HUES6 (cell line): ENCODE measurements around the gene LAMB3.

Experiments used
- H3K27ac ChIP-seq: 2 replicates; pipeline ENCODE4 v1.7.0; 2013; ENCODE audit warnings: low read depth, mild to moderate bottlenecking, low read length, inconsistent platforms
- H3K27me3 ChIP-seq: 2 replicates; pipeline ENCODE4 v1.6.1; 2013; ENCODE audit warnings: low read length; ENCODE audit not compliant: control insufficient read depth, insufficient read depth
- H3K36me3 ChIP-seq: 2 replicates; pipeline ENCODE4 v1.6.1; 2013; ENCODE audit warnings: low read length; ENCODE audit not compliant: control insufficient read depth, insufficient read depth
- H3K4me1 ChIP-seq: 2 replicates; pipeline ENCODE4 v1.6.1; 2013; ENCODE audit warnings: low read length; ENCODE audit not compliant: control insufficient read depth, insufficient read depth
- H3K4me3 ChIP-seq: 2 replicates; pipeline ENCODE4 v1.5.1; 2013; ENCODE audit warnings: low read depth, low read length
- H3K9ac ChIP-seq: one replicate; pipeline ENCODE4 v1.6.1; 2013; ENCODE audit warnings: mild to moderate bottlenecking, low read length
- H3K9me3 ChIP-seq: 2 replicates; pipeline ENCODE4 v1.6.1; 2013; ENCODE audit warnings: low read depth, low read length; ENCODE audit not compliant: control insufficient read depth, insufficient read depth

Gene LAMB3

DNA sequence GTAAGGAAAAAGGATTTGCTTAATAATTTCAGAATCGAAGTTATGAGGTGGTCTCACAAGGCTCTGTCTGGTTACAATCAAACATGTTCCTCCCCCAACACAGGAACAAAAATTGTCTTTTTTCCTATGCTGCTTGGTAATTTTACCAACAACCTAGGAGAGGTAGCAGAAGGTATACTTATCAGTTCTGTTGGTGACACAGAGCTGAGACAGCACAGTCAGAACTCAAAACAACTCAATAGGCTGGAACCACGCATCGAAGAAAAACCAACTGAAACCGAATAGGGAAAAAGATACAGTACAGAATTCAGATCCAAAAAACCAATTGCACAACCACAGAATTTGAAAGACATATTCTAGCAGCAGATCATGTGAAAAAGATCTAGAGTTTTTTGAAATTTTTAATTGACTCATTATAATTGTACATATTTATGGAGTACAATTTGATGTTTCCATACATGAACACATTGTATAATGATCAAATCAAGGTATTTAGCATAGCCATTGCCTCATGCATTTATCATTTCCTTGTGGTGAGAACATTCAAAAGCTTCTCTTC lies 26.8 kb upstream of the LAMB3 start:
- H3K9me3 ChIP-seq = no peaks in the 10 kb centered on the region
- H3K27ac ChIP-seq = no peak overlapping the region
- no peak overlapping the region for H3K9ac ChIP-seq
- no peaks in the 10 kb centered on the region for H3K36me3 ChIP-seq
- H3K4me1 ChIP-seq = peaks cover 7% of the 10 kb centered on the region; the same call in 1 of the 2 replicates
- H3K27me3 ChIP-seq = peaks cover 87% of the 10 kb centered on the region
- no peak overlapping the region for H3K4me3 ChIP-seq

DNA sequence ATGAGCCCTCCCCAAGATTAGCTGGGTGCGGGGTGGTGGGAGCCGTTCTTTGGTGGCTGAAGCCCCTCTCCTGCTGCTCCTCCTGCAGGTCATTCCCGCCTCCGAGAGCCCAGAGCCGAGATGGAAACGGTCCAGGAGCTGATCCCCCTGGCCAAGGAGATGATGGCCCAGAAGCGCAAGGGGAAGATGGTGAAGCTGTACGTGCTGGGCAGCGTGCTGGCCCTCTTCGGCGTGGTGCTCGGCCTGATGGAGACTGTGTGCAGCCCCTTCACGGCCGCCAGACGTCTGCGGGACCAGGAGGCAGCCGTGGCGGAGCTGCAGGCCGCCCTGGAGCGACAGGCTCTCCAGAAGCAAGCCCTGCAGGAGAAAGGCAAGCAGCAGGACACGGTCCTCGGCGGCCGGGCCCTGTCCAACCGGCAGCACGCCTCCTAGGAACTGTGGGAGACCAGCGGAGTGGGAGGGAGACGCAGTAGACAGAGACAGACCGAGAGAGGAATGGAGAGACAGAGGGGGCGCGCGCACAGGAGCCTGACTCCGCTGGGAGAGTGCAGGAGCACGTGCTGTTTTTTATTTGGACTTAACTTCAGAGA lies 23.4 kb upstream of the LAMB3 start:
- Histone ChIP-seq H3K27me3 (peaks cover 97% of the 10 kb centered on the region), H3K27ac (no peak overlapping the region), H3K4me1 (peaks cover 12% of the 10 kb centered on the region; the same call in 1 of the 2 replicates), H3K9ac (no peak overlapping the region), H3K9me3 (no peaks in the 10 kb centered on the region), H3K4me3 (peak overlapping the region; percentile 67), H3K36me3 (no peaks in the 10 kb centered on the region)

DNA sequence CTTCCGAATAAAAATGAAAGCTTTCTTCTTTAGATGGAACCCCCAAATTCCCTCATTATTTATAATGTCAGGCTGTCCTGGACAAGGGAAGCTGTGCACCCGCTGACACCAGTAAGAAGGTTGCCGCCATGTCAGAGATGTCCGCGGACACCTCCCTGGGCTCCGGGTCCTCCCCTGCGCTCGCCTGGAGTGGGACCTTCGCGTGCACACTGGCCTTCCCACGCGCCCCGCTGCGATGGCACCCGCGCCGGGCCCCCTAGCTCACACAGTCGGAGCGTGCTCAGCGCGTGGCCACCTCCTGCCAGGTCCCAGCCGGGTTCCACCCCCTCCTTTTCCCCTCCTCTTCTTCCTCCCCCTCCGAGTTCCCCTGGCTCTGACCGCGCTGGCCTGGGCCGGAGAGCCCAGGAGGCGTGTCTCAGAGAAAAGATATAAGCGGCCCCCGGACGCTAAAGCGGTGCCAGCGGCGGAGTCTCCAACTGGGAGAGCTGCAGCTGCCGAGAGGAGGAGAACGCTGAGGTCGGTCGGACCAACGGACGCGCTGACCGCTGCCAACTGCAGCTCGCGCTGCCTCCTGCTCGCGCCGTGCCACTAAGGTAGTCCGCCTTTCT lies 22.8 kb upstream of the LAMB3 start, which contains the start of gene G0S2:
Gene G0S2 (plus strand): TSS at position 456 of the 608 bp plus-strand sequence. CDS start 273 bp downstream, outside the sequence.
- Histone ChIP-seq H3K9ac (no peak within 1 kb of the TSS), H3K27ac (no peak within 1 kb of the TSS), H3K4me1 (peaks cover 12% of the 10 kb centered on the region; the same call in 1 of the 2 replicates), H3K4me3 (peak within 1 kb of the TSS; percentile 67), H3K9me3 (no peaks in the 10 kb centered on the region), H3K36me3 (no peaks in the 10 kb centered on the region), H3K27me3 (peaks cover 97% of the 10 kb centered on the region)

DNA sequence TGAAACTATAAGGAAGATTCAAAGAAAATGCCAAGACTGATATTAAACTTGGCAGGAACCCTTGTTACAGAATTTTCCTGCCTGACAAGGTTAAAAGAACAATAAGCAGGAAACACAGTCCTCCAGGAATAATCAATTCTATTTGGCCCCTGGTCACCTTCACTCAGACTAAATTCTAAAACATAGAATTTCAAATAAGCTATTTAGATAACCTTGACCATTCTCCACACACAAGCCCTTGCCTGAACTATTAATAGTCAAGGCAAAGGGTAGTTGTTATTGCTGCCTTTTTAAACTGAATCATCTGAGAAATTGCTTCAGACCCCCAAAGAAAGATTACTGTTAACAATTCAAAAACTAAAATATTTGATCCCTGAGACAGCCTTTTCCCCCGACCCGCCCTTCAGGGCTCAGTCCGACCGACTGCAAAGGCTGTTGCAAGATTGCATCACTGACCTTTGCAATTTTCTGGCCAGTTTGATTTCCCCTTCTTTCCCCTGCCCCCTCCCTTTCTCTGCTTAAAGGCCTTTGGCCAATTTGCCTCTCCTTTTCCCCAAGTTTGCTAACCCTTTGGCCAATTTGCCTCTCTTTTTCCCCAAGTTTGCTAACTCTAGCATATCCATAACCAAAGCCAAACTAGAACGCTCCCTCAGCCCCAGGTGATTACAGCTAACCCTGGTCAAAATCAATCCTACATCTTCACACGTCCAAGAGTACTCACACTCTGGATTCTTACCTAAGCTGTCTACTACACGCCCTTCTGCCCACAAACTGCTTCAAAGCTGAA lies 21.6 kb upstream of the LAMB3 start:
- no peak overlapping the region for H3K27ac ChIP-seq

DNA sequence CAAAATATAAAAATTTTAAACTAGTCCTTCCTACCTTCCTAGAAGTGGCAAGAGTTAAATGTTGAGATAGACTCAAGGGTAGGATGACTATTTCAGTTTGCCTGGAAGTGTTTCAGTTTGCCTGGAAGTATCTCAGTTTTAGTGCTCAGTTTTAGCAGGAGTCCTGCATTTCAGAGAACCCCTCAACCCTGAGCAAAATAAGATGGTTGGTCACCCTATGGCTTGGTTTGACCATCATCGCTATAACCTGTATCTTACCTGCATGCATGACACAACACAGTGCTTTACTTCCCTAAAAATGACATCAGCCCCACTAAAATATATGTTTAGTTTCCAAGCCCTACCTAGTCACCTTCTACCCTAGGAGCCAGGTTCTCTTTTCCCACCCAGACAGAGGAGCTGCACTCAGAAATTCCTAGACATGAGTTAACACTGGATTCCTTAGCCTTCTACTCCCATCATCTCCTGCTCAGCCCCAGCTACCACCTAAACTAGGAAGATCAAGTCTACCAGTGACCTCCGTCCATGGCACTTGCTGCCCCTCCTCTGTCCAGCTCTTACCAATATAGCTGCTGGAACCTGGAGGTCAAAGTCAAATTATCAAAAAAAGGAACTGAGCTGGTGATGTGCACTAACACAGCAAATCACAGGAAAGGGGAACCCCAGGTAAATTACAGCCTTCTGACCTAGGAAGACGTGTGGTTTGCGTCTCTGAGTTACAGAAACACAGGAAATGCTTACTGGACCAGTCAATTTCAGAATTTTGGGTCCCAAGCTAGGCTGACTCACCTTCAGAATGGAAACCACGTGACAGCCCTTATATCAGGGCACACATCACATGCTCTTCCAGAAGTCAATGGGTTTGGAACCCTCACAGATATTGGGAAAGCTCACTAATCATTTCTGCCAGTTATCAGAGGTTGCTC lies 20.7 kb upstream of the LAMB3 start:
- H3K27ac ChIP-seq = no peak overlapping the region
- no peak overlapping the region for H3K4me3 ChIP-seq
- no peaks in the 10 kb centered on the region for H3K9me3 ChIP-seq

More for the DNA sequence above, 21.6 kb upstream of the LAMB3 start:
- no peaks in the 10 kb centered on the region for H3K9me3 ChIP-seq
- no peak overlapping the region for H3K4me3 ChIP-seq
- H3K9ac ChIP-seq = no peak overlapping the region
- peaks cover 93% of the 10 kb centered on the region for H3K27me3 ChIP-seq
- no peaks in the 10 kb centered on the region for H3K36me3 ChIP-seq
- H3K4me1 ChIP-seq = peaks cover 12% of the 10 kb centered on the region; the same call in 1 of the 2 replicates

DNA sequence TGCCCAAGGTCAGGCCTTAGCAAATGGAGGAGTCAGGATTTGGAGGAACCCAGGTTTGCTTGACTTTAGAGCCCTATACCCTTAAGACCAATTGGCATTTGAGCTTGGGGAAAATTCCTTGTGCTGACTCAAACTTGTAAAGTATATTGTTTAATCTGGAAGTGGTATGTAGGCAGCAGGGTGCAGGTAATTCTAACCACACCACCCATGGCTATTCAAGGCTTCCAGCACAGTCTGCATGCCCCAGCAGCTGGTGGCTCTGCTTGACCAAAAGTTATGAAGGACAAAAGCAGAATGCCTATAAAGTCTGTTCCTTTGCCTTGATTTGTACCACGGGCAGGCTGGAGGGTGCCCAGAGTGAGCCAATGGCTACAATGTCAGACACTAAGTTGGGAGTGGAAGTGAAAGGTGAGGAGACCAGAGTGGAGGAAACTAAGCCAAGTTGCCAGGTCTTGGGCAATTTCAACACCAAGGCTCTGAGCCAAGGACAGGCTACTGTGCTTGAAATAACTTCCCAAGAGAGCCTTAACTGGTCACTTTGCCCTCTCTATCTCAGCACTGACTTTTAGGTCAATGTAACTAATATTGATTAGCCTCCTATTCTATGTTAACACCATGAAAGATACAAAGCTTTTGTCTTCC lies 18.3 kb upstream of the LAMB3 start:
- H3K9me3 ChIP-seq = no peaks in the 10 kb centered on the region
- no peak overlapping the region for H3K9ac ChIP-seq
- peaks cover 62% of the 10 kb centered on the region for H3K27me3 ChIP-seq
- H3K27ac ChIP-seq = no peak overlapping the region
- H3K4me1 ChIP-seq = peaks cover 11% of the 10 kb centered on the region; the same call in 1 of the 2 replicates
- H3K36me3 ChIP-seq = no peaks in the 10 kb centered on the region
- no peak overlapping the region for H3K4me3 ChIP-seq

More for the DNA sequence above, 20.7 kb upstream of the LAMB3 start:
- Histone ChIP-seq H3K4me1 (peaks cover 12% of the 10 kb centered on the region; the same call in 1 of the 2 replicates), H3K9ac (no peak overlapping the region), H3K27me3 (peaks cover 86% of the 10 kb centered on the region), H3K36me3 (no peaks in the 10 kb centered on the region)

DNA sequence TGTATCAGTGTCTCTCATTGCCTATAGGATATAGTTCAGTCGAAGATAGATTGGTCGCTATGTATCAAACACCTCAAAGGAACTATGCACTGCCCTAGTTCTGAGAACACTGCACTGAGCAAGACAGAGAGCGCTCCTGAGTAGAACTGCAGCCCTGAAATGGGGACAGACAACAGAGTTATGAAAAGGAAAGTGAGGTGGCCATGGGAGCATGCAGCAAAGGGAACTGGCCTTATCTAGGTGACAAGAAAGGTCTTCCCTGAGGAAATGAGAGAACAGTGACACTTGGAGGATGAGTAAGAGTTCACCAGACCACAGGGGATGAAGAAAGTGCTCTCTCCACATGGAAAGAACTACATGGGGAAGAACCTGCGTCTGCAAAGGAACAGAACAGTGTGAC lies 15.5 kb upstream of the LAMB3 start:
- Histone ChIP-seq H3K4me1 (no peaks in the 10 kb centered on the region), H3K4me3 (no peak overlapping the region), H3K27me3 (peaks cover 33% of the 10 kb centered on the region), H3K9me3 (no peaks in the 10 kb centered on the region), H3K9ac (no peak overlapping the region), H3K27ac (no peak overlapping the region), H3K36me3 (no peaks in the 10 kb centered on the region)

DNA sequence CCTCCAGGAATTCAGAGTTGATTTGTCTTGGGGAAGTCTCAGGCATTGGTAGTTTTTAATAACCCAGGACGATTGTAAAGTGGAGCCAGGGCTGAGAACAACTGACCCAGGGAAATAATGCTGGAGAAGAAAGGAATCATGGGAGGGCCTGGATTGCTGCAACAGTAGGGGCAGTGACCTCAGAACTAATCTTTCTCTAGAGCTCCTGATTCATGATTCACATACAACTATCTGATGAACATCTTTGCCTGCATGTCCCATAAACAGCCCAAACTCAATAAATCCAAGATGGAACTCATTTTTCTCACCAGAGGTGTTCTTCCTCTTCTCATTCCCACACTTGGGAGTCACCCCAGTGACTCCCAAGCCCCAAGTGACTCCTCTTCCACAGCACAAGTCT lies 14.9 kb upstream of the LAMB3 start:
- no peak overlapping the region for H3K4me3 ChIP-seq
- peaks cover 29% of the 10 kb centered on the region for H3K27me3 ChIP-seq
- no peak overlapping the region for H3K27ac ChIP-seq
- H3K36me3 ChIP-seq = no peaks in the 10 kb centered on the region
- no peaks in the 10 kb centered on the region for H3K9me3 ChIP-seq
- no peaks in the 10 kb centered on the region for H3K4me1 ChIP-seq
- H3K9ac ChIP-seq = no peak overlapping the region

DNA sequence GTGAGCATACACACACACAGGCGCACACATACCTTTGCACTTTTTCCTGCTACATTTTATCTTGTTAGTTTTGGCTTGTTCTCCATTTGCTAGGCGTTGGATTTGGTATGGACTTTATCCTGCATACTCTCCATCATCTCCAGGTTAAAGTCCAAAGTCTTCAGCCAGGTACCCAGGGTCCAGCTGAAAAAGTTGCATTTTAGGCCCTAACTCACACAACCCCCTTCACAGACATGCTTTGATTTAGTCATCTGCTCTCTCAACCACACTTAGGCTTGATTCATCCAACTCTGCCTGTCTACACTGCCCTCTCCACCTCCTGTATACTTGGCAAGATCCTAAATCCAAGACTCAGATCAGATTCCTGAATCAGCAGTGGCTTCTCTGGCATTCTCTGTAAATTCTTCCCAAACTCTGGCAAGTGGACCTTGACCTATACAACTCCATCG lies 10.7 kb upstream of the LAMB3 start:
- H3K9me3 ChIP-seq = no peaks in the 10 kb centered on the region
- H3K4me1 ChIP-seq = no peaks in the 10 kb centered on the region
- no peaks in the 10 kb centered on the region for H3K27me3 ChIP-seq
- no peak overlapping the region for H3K4me3 ChIP-seq
- no peak overlapping the region for H3K27ac ChIP-seq
- no peaks in the 10 kb centered on the region for H3K36me3 ChIP-seq
- H3K9ac ChIP-seq = no peak overlapping the region

DNA sequence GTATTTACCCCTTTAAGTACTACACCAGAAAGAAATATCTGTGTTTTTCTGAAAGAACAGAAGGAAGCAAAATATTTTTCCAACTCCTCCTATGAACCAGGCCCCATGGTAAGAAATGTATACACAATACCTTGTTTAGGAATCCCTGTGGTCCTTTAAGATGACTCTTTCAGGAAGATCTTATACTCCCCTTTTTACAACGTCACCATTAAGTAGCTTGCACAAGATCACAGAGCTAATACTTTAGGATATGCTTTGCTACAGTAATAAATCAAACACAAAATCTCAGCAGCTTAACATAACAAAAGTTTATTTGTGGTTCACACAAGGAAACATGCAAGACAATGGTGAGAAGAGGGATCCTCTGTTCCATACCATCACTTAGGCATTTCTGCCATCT lies 8.8 kb upstream of the LAMB3 start:
- Histone ChIP-seq H3K4me1 (no peaks in the 10 kb centered on the region), H3K36me3 (no peaks in the 10 kb centered on the region), H3K4me3 (no peak overlapping the region), H3K27me3 (no peaks in the 10 kb centered on the region), H3K9ac (no peak overlapping the region), H3K9me3 (no peaks in the 10 kb centered on the region), H3K27ac (no peak overlapping the region)
